ENCODE measurements around the gene DPM3. TPM values are rescaled to one million over a fixed set of nuclear protein-coding genes. Genes with fewer than 3 reads are reported as not detected.

The DPM3 gene
- total and polyA plus RNA-seq, 2 experiments from 2014 or later, result 96.3 to 121 TPM

- no peaks in the 10 kb centered on the region for H3K9me2 ChIP-seq (replicated peaks; ENCODE audit: insufficient read depth)
- H4K20me1 ChIP-seq (ENCODE audit: insufficient read depth, poor library complexity, severe bottlenecking), result no peaks in the 10 kb centered on the region
- peak overlapping the region; percentile 74 for H3K27ac ChIP-seq
- peak overlapping the region; percentile 59 for H3K4me2 ChIP-seq
- DNase-seq (ENCODE audit: low spot score), result peak; percentile 72
- no peaks in the 10 kb centered on the region for H3K36me3 ChIP-seq (replicated peaks; ENCODE audit: insufficient read depth, low read depth)
- H3K79me2 ChIP-seq, result no peaks in the 10 kb centered on the region
- WGBS (ENCODE audit: low lambda C conversion rate, missing lambda C conversion rate), result 36% methylated on average over 13 of the region's 13 CpGs
- no peak overlapping the region for H2AFZ ChIP-seq
- H3K4me1 ChIP-seq (ENCODE audit: insufficient read depth), result peaks cover 3% of the 10 kb centered on the region
- H3K9me3 ChIP-seq (ENCODE audit: low read depth), result no peaks in the 10 kb centered on the region
- TF ChIP-seq CTCF (IDR thresholded peaks at IDR 0.05; ENCODE audit: poor library complexity), result peak; percentile 56
- TF ChIP-seq EZH2 (IDR thresholded peaks at IDR 0.05; ENCODE audit: borderline replicate concordance), result no peak
- TF ChIP-seq EZH2phosphoT487 (IDR thresholded peaks at IDR 0.05; ENCODE audit: low read depth, severe bottlenecking, unreplicated experiment), result no peak
- no peaks in the 10 kb centered on the region for H3K27me3 ChIP-seq
- no peak overlapping the region for H3K4me3 ChIP-seq
Measured at GRCh38 chr1:155093911-155094621, 46.3 kb downstream of the DPM3 start.

DNA sequence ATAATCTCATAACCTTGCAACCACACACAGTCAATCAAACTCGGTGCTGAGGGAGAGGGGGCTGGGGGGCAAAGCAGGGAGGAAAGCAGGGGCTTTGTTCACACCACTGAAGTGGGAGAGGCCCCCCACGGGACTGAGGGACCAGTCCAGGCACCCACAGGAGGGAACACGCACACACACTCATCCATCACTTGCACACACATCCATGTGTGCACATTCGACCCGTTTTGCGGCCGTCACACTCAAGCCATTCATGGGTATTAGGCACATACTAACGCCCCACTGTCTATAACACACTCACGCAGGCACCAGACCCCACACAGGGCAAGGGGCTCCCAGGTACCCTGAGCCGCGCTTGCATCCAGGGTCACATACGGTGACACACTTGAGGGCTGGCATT, 47.7 kb downstream of the DPM3 start:
- no peak for DNase-seq (ENCODE audit: low spot score)
- Histone ChIP-seq H4K20me1 (ENCODE audit: insufficient read depth, poor library complexity, severe bottlenecking) (no peaks in the 10 kb centered on the region), H3K4me1 (ENCODE audit: insufficient read depth) (peaks cover 3% of the 10 kb centered on the region), H3K9me2 (replicated peaks; ENCODE audit: insufficient read depth) (no peaks in the 10 kb centered on the region), H3K79me2 (no peaks in the 10 kb centered on the region), H3K36me3 (replicated peaks; ENCODE audit: insufficient read depth, low read depth) (no peaks in the 10 kb centered on the region), H3K4me3 (no peak overlapping the region), H3K9me3 (ENCODE audit: low read depth) (no peaks in the 10 kb centered on the region), H3K27me3 (no peaks in the 10 kb centered on the region), H2AFZ (no peak overlapping the region), H3K27ac (no peak overlapping the region), H3K4me2 (no peak overlapping the region)
- TF ChIP-seq CTCF (IDR thresholded peaks at IDR 0.05; ENCODE audit: poor library complexity), result no peak
- TF ChIP-seq EZH2 (IDR thresholded peaks at IDR 0.05; ENCODE audit: borderline replicate concordance), result no peak
- TF ChIP-seq EZH2phosphoT487 (IDR thresholded peaks at IDR 0.05; ENCODE audit: low read depth, severe bottlenecking, unreplicated experiment), result no peak
- 95% methylated on average over 12 of the region's 12 CpGs for WGBS (ENCODE audit: low lambda C conversion rate, missing lambda C conversion rate)

DNA sequence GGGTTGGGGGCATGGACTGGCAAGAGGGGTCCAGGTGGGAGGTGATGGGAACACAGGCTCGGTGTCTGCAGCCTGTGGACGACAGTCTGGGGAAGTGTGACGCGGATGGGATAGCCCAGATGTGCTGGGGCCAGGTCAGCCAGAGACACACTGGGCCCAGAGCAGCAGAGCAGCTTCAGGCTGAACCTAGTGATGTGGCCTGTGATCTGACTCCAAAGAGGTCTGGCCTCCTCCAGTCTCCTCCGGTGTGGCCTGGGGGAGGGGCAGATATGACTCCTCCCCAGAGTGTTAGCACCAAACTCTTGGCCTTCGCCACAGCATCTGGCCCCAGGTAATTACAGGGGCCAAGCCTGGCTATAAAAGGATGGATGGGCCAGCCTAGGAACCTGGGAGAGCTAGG, 48.2 kb downstream of the DPM3 start:
- no peaks in the 10 kb centered on the region for H3K79me2 ChIP-seq
- no peaks in the 10 kb centered on the region for H3K9me3 ChIP-seq (ENCODE audit: low read depth)
- TF ChIP-seq EZH2 (IDR thresholded peaks at IDR 0.05; ENCODE audit: borderline replicate concordance), result no peak
- no peak for TF ChIP-seq CTCF (IDR thresholded peaks at IDR 0.05; ENCODE audit: poor library complexity)
- no peak for TF ChIP-seq EZH2phosphoT487 (IDR thresholded peaks at IDR 0.05; ENCODE audit: low read depth, severe bottlenecking, unreplicated experiment)
- no peaks in the 10 kb centered on the region for H3K36me3 ChIP-seq (replicated peaks; ENCODE audit: insufficient read depth, low read depth)
- H2AFZ ChIP-seq, result no peak overlapping the region
- no peaks in the 10 kb centered on the region for H4K20me1 ChIP-seq (ENCODE audit: insufficient read depth, poor library complexity, severe bottlenecking)
- no peak overlapping the region for H3K4me2 ChIP-seq
- H3K27ac ChIP-seq, result no peak overlapping the region
- no peaks in the 10 kb centered on the region for H3K27me3 ChIP-seq
- DNase-seq (ENCODE audit: low spot score), result no peak
- peaks cover 3% of the 10 kb centered on the region for H3K4me1 ChIP-seq (ENCODE audit: insufficient read depth)
- no peak overlapping the region for H3K4me3 ChIP-seq
- WGBS (ENCODE audit: low lambda C conversion rate, missing lambda C conversion rate), result 77% methylated on average over 5 of the region's 6 CpGs
- H3K9me2 ChIP-seq (replicated peaks; ENCODE audit: insufficient read depth), result no peaks in the 10 kb centered on the region
